Activated CD8-positive, alpha-beta memory T cell treated with anti-CD3 and anti-CD28 coated beads for 1 hour (primary cell): ENCODE measurements around the gene NAPEPLD.
A peak's percentile ranks its signal among the peaks of the same experiment; 100 is the strongest.
"Not testable (repeated sequence)": the region's sequence is repeated elsewhere in the genome, so short reads cannot be mapped to it uniquely, and the experiment has no call there.

Experiments
- DNase-seq, 2 donors: peaks; one replicate each; pipeline ENCODE4 v3.0.0-alpha.2; 2020; ENCODE audit warnings: low read depth in 1 of 2; ENCODE audit errors: extremely low read depth in 1 of 2

The NAPEPLD gene

GRCh38 chr7:103148994-103149807, at the start of gene NAPEPLD:
TSS of gene NAPEPLD (minus strand) at chr7:103149099. CDS start at chr7:103128776, 20,323 bp downstream.
- peak; percentile 35 to 52 for DNase-seq

DNA sequence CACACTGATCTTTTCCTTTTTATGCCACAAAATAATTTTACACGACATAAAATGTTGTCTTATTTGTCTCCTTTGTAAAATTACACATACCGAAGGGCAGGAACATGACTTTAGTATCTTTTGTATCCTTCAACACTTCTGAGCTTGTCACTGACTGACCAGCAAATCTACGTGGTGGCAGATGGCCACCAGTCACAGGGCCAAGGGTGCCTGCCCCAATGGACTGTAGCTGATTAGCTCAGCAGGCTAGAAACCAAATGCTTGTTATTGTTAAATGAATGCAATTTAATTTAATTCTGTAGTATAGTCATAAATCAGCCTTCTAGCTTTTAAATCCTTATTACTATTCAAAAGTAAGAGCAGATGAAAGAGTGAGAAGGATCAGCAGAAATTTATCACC, 49.2 kb upstream of the NAPEPLD start:
- DNase-seq = not testable (repeated sequence)

DNA sequence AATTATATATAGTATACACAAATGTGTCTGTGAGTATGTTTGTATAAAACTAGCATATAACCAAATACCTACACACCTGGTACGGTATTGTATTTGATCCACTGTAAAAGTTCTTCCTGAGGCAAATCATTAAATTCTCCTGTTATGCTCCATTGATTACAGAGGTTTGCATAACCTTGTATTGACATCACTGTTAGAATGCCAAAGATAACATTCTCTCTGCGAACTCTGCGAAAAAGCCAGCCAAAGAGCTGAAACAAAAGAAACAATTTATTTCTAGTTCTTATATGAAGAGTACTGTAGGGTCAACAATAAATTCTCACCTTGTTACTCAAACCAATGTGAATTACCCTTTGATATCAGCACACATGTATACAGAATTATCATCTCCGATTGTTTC, 46.5 kb upstream of the NAPEPLD start:
- not testable (repeated sequence) for DNase-seq

DNA sequence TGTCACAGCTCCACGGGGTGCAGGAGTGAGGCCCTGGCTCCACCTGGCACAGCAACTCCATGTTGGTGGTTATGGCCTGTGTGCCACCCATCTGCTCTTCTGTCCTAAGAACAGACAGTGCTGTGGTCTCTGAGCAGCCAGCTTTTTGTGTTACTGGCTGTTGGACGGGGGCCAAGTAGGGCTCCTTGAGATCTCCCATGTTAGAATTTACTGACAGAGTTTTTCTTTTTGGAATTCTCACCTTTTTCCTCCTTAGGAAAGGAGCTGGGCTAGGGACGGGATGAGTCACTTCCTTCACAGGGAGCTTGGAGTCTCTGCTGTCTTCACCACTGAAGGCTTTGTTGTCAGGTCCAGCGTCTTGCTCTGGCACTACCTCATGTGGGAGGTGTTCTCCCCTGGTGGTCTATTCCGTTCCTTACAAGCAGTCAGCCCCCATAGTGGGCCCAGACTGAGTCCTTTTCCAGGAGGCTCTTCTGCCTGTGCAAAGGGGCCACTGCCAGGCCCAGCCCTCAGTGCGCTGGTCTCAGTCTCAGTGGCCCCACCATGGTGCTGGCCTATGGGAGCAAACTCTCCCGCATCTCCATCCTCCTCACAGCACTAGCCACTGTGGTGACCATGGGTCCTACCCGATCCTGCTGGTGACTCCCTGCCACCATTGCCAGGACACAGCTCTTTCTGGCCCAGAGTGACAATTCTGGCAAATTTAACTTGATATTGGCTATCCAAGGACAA, 23.7 kb upstream of the NAPEPLD start:
- DNase-seq = not testable (repeated sequence)

DNA sequence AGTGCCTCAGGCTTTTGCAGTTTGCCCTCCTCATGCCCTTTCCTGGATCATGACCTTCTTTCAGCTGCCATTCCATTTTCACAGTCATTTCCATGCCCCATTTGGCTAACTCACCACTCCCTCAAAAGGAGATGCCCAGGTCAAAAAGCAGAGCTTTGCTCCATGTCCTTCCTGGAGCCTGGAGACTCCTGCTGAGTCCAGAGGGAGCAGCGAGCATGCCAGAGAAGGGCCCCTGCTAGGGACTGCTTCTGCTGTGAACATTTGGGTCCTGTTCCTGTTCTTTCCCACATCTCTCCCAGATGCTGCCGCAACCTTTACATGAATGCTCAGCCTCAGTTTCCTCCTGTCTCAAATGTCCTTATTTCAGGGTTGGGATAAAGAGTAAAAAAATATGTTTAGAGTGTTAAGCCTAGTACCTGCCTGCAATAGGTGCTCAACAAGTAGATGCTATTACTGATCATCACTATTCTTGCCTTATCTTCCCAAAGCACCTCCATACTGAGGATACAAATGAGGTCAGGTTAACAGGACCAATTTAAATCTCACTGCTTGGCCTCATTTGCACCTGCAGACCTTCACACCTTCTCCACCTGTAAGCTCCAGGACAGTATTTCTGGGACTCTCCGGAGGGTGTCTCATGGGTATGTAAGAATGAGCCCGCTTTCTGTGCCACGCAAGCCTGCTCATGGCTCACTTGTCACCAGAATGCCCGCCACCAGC, 23.0 kb upstream of the NAPEPLD start:
- DNase-seq = not testable (repeated sequence)

DNA sequence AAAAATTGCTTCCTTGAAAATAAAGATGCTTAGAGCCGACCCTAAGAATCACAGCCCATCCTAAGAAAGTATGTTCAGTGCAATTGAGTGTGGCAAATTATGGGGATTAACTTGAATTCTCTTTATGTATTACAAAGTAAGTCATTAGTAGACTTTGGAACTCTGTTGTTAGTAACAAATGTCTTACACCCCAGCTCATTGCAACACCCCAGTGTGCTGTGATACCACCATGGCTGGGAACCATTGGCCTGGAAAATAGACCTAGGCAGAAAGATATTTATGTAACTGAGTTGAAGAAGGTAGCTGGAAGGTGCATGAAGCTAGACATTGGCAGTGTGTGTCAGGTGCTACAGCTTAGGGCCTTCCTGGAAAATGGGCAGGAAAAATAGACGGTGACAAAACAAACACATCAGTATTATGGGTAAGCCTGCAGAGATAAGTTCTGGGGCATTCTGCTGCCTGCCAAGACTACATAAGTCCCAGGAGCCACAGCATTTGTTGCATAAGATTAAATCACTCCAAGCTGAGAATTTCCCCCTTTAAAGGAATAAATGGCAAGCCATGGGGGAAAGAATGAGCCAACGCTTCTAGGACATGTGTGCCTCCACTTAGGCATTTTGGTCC, 18.1 kb upstream of the NAPEPLD start:
- DNase-seq = not testable (repeated sequence)

DNA sequence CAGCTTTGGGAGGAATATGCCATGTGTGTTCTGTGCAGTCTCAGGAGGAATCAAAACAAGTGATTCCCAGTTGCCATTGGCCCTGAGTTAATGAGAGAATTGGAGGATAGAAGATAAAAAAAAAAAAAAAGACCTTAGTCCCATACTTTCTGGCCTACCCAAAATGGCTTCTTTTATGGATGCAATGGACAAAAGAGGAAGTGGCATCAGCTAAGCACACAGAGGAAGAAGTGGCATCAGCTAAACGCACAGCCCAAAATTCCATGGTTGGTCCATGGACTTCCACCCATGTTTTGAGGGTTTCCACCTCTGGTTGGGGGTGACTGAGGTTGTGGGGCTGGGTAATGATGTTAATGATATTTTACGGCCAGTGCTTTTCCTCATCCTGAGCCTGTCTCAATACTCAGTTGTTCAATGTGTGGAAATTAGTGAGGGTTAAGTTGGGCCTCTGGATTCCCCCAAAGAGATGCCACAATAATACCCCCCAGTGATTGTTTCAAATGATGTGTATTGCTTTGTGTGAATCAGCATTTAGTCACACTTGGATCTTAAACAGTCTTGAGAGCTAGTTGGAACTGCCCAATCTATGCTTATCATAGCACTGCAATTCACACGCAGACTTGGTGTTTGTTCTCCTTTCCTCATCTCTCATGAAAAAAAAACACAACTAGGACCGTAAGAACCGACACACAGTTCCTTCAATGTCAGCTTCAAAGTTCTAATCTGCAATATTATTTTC, 14.4 kb upstream of the NAPEPLD start:
- DNase-seq = not testable (repeated sequence)

- DNase-seq = not testable (repeated sequence)
Observed at GRCh38 chr7:103162641-103163040, 13.7 kb upstream of the NAPEPLD start.

DNA sequence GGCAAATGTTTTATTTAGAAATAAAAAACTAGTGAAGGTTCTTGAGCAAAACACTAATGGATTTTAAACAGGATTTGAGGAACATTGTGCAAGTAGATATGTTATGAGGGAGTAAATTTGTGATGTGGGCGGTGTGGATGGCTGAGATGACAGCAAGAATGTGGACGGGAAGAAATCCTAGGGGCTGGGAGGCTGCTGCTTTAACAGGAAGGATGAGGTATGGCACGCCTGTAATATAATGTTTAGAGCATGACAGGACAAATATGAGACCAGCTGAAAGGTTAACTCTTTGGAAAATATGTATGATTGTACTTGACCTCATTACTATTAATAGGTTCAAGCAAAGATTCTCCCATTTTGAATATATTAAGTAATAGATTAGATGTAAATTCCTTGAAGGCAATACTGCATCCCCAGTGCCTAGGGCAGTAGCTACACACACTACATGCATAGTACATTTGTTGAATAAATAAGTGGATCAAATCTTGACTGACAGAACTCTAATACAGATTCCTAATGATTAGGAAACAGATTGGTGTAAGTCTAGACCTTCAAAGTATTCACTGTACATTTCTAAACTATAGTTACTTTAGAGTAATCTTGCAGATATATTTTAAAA, 13.2 kb upstream of the NAPEPLD start:
- DNase-seq = not testable (repeated sequence)

DNA sequence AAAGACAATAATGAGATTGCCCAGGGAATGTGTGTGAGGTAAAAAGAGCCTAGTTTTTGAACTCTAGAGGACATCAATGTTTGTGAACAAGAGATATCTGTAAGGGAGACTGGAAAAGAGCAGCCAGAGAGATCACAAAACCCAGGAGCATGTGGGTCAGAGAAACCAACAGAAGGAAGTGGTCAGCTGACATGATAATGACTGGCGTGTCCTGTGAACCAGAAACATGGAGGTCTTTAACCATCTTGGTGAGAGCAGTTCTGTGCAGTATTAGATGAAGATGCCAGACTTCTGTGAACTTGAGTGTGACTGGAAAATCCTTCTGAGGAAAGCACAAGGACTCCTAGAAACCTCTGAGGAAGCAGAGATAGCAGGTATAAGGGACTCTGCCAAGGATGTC, 10.2 kb upstream of the NAPEPLD start:
- not testable (repeated sequence) for DNase-seq

- DNase-seq = not testable (repeated sequence)
Observed at GRCh38 chr7:103155331-103156024, 6.6 kb upstream of the NAPEPLD start.

GRCh38 chr7:103154042-103154441, 5.1 kb upstream of the NAPEPLD start:
- DNase-seq = no peak

GRCh38 chr7:103152744-103153617, 4.1 kb upstream of the NAPEPLD start:
- not testable (repeated sequence) for DNase-seq

GRCh38 chr7:103151993-103152676, 3.2 kb upstream of the NAPEPLD start:
- DNase-seq = not testable (repeated sequence)

- no peak for DNase-seq
Observed at GRCh38 chr7:103150192-103150591, 1.3 kb upstream of the NAPEPLD start.

- no peak for DNase-seq
Observed at GRCh38 chr7:103149808-103150180, 895 bp upstream of the NAPEPLD start.

GRCh38 chr7:103148131-103148993, 537 bp downstream of the NAPEPLD start:
- no peak for DNase-seq
